Activated CD4-positive, alpha-beta T cell treated with anti-CD3 and anti-CD28 coated beads for 36 hours (primary cell): Measurements from ENCODE around the gene SETBP1. TPM values are rescaled to one million over a fixed set of nuclear protein-coding genes. Genes with fewer than 3 reads are reported as not detected.
A peak's percentile ranks its signal among the peaks of the same experiment; 100 is the strongest.
"Not testable (repeated sequence)": the region's sequence is repeated elsewhere in the genome, so short reads cannot be mapped to it uniquely, and the experiment has no call there.

Source experiments
- ATAC-seq: fragments of 200-7000 bp; cut with Tn5 transposase; one replicate; pipeline ENCODE4 v1.10.0; 2021; ENCODE audit warnings: mild to moderate bottlenecking, moderate library complexity
- CTCF ChIA-PET: fragments of 350-600 bp; sonication (Branson Sonifier 250); formaldehyde crosslinking; loops from one replicate; lab custom pipeline; 2021; ENCODE audit warnings: antibody characterized with exemption; lab: Charles Lee
- POLR2A ChIA-PET: fragments of 350-600 bp; sonication (Branson Sonifier 250); formaldehyde crosslinking; loops from one replicate; lab custom pipeline; 2021; ENCODE audit warnings: antibody characterized with exemption, inconsistent platforms; lab: Charles Lee
- DNase-seq: peaks from one replicate; pipeline ENCODE4 v3.0.0-alpha.2; 2020
- H3K27ac Mint-ChIP-seq: one replicate; pipeline ENCODE4 v1.8.0; 2021; ENCODE audit warnings: mixed read lengths
- H3K27me3 Mint-ChIP-seq: one replicate; pipeline ENCODE4 v1.8.0; 2021; ENCODE audit warnings: mixed read lengths
- H3K36me3 Mint-ChIP-seq: one replicate; pipeline ENCODE4 v1.8.0; 2021; ENCODE audit warnings: low read depth, mixed read lengths
- H3K4me1 Mint-ChIP-seq: one replicate; pipeline ENCODE4 v1.8.0; 2021; ENCODE audit warnings: mixed read lengths
- H3K4me3 Mint-ChIP-seq: one replicate; pipeline ENCODE4 v1.8.0; 2021; ENCODE audit warnings: mild to moderate bottlenecking, moderate library complexity, mixed read lengths
- H3K9me3 Mint-ChIP-seq: one replicate; pipeline ENCODE4 v1.8.0; 2021; ENCODE audit warnings: low read depth, mixed read lengths
- intact Hi-C, 2 experiments: fragments of 100-400 bp; cut with DNase I in 1 of 2; cut with micrococcal nuclease in 1 of 2; formaldehyde crosslinking; loops; one replicate each; pipeline versions ENCODE4 v1.14.2 to v1.15.1; 2022 to 2024; cut with DNase I, micrococcal nuclease
- total RNA-seq, 2 experiments: library from RNA; stranded (reverse); gene quantifications; one replicate each; pipeline ENCODE4 v1.2.3, GENCODE V29; 2021

The SETBP1 gene
- total RNA-seq, 2 experiments from 2014 or later, result 6.3 to 6.6 TPM

DNA sequence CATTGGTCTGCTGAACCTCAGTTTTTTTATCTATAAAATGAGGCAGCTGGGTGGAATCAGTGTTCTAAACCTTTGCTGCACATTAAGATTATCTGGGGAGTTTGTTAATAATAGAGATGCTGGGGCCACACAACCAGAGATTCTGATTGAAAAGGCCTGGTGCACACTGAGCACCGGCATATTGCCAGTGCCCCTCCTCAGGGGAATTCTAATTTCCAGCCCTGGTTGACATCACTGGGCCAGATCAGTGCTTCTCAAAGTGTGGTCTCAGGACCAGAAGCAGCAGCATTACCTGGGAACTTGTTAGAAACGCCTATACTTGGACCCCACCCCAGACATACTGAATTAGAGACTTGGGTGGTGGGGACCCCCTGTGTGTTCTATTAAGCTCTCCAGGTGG lies 112.5 kb downstream of the SETBP1 start:
- CTCF ChIA-PET, result no interaction called here

GRCh38 chr18:44793685-44794084 lies 113.0 kb downstream of the SETBP1 start:
- intact Hi-C loops, result no loop called here
- DNase-seq, result no peak
- no peak overlapping the region for H3K27ac Mint-ChIP-seq
- peaks cover 29% of the 10 kb centered on the region for H3K4me1 Mint-ChIP-seq
- CTCF ChIA-PET, result interaction anchor here (0.8 kb wide), 1 partner anchor 596 kb away, joined by 3 read pairs; no protein-coding TSS in a partner anchor
- H3K27me3 Mint-ChIP-seq, result peaks cover 4% of the 10 kb centered on the region
- no peaks in the 10 kb centered on the region for H3K9me3 Mint-ChIP-seq
- POLR2A ChIA-PET, result no interaction called here
- no peak overlapping the region for H3K4me3 Mint-ChIP-seq
- no peaks in the 10 kb centered on the region for H3K36me3 Mint-ChIP-seq
- ATAC-seq, result no peak

More for the DNA sequence above, 112.5 kb downstream of the SETBP1 start:
- H3K9me3 Mint-ChIP-seq, result no peaks in the 10 kb centered on the region
- no peak overlapping the region for H3K4me3 Mint-ChIP-seq
- ATAC-seq (no peak), DNase-seq (no peak)
- intact Hi-C loops, result no loop called here
- no peaks in the 10 kb centered on the region for H3K36me3 Mint-ChIP-seq
- POLR2A ChIA-PET, result no interaction called here
- peaks cover 4% of the 10 kb centered on the region for H3K27me3 Mint-ChIP-seq
- H3K4me1 Mint-ChIP-seq, result peaks cover 24% of the 10 kb centered on the region
- H3K27ac Mint-ChIP-seq, result no peak overlapping the region

GRCh38 chr18:44795241-44795640 lies 114.6 kb downstream of the SETBP1 start:
- ChIA-PET POLR2A (interaction anchor here (1.0 kb wide), 1 partner anchor 36 kb away, joined by 4 read pairs; no protein-coding TSS in a partner anchor), CTCF (interaction anchor here (1.3 kb wide), 2 partner anchors 9 to 117 kb away, joined by 3 read pairs; no protein-coding TSS in a partner anchor)
- Mint-ChIP-seq H3K4me3 (no peak overlapping the region), H3K9me3 (peaks cover under 1% of the 10 kb centered on the region), H3K27me3 (peaks cover 4% of the 10 kb centered on the region), H3K27ac (no peak overlapping the region), H3K4me1 (peaks cover 44% of the 10 kb centered on the region), H3K36me3 (peaks cover 1% of the 10 kb centered on the region)
- no peak for DNase-seq
- intact Hi-C loops, result loop anchor here in 1 of 2 experiments (5.0 kb wide), 2 partner anchors 68 to 97 kb away; no protein-coding TSS in a partner anchor
- ATAC-seq, result peak; percentile 43

DNA sequence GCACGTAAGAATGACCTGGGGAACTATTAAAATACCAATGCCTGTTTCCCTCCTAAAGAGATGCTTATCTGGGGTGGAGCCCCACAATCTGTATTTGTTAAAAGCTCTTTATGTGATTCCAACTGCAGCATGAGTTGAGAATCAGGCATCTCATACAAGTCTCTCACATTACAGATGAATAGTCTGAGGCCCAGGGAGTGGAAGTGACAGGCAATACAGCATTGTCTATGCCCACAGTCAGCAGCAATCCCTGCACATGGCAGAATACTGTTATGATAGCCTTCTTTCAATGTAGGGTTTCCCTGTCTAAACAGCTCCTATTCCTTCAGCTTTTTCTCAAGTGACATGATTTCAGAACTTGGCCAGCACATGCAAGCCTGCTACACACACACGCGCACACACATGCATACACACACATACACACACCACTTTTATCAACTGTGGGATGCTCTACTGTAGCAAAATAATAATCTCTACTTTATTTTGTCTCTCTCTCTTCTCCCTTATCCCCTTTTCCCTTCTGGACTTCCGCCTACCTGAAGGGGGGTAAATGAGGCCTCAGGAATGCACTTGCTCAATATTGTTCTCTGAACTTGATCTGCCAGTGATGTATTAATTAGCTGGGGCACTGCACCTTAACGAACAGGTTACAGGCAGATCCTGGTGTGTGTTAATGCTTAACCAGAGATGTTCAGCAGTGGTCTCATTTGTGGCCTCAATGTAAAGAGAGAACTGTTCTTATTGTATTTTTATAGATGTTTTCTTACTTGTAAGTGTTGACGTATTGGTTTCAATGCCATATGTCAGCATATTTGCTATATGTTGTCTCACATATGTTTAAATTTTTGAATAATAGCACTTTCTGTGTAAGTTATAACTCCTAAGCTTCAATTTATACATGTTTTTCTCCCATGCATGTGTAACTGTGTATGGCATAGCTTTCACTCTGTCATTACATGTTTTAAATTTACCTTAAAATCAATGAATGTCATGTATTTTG lies 116.0 kb downstream of the SETBP1 start:
- peaks cover 8% of the 10 kb centered on the region for H3K27me3 Mint-ChIP-seq
- H3K36me3 Mint-ChIP-seq, result peaks cover 11% of the 10 kb centered on the region
- intact Hi-C loops, result loop anchor here in 1 of 2 experiments (5.0 kb wide), 2 partner anchors 69 to 96 kb away; no protein-coding TSS in a partner anchor
- ATAC-seq (no peak), DNase-seq (no peak)
- H3K4me1 Mint-ChIP-seq, result peaks cover 48% of the 10 kb centered on the region
- ChIA-PET POLR2A (interaction anchor here (1.0 kb wide), 1 partner anchor 37 kb away, joined by 4 read pairs; no protein-coding TSS in a partner anchor), CTCF (interaction anchor here (1.3 to 1.7 kb wide), 3 partner anchors 8 to 118 kb away, joined by 3 read pairs; no protein-coding TSS in a partner anchor)
- peaks cover 4% of the 10 kb centered on the region for H3K9me3 Mint-ChIP-seq
- H3K27ac Mint-ChIP-seq, result no peak overlapping the region
- H3K4me3 Mint-ChIP-seq, result no peak overlapping the region

- peaks cover 8% of the 10 kb centered on the region for H3K27me3 Mint-ChIP-seq
- DNase-seq (peak; percentile 24), ATAC-seq (peak; percentile 39)
- POLR2A ChIA-PET, result interaction anchor here (0.6 to 1.1 kb wide), 3 partner anchors 39 to 74 kb away, joined by 3 to 9 read pairs (median 3); no protein-coding TSS in a partner anchor
- CTCF ChIA-PET, result interaction anchor here (1.5 kb wide), 1 partner anchor 39 kb away, joined by 4 read pairs; no protein-coding TSS in a partner anchor
- H3K9me3 Mint-ChIP-seq, result peaks cover 4% of the 10 kb centered on the region
- peaks cover 11% of the 10 kb centered on the region for H3K36me3 Mint-ChIP-seq
- peaks cover 53% of the 10 kb centered on the region for H3K4me1 Mint-ChIP-seq
- H3K4me3 Mint-ChIP-seq, result no peak overlapping the region
- peak overlapping the region; percentile 61 for H3K27ac Mint-ChIP-seq
- intact Hi-C loops, result loop anchor here (1.0 to 5.0 kb wide), 6 partner anchors 20 to 95 kb away; no protein-coding TSS in a partner anchor
Measured at GRCh38 chr18:44798433-44799048, 117.9 kb downstream of the SETBP1 start.

- Mint-ChIP-seq H3K27ac (peak overlapping the region; percentile 52), H3K36me3 (peaks cover 11% of the 10 kb centered on the region), H3K27me3 (peaks cover 4% of the 10 kb centered on the region), H3K4me1 (peaks cover 60% of the 10 kb centered on the region), H3K9me3 (peaks cover 4% of the 10 kb centered on the region), H3K4me3 (no peak overlapping the region)
- ChIA-PET POLR2A (interaction anchor here (0.7 to 1.1 kb wide), 2 partner anchors 28 to 40 kb away, joined by 3 to 9 read pairs; no protein-coding TSS in a partner anchor), CTCF (interaction anchor here (0.6 to 0.7 kb wide), 2 partner anchors 74 to 94 kb away, joined by 3 read pairs; no protein-coding TSS in a partner anchor)
- ATAC-seq, result peak; percentile 79
- DNase-seq, result peak; percentile 35
- intact Hi-C loops, result loop anchor here (1.0 to 5.0 kb wide), 6 partner anchors 19 to 94 kb away; no protein-coding TSS in a partner anchor
Measured at GRCh38 chr18:44799382-44799906, 118.8 kb downstream of the SETBP1 start.

DNA sequence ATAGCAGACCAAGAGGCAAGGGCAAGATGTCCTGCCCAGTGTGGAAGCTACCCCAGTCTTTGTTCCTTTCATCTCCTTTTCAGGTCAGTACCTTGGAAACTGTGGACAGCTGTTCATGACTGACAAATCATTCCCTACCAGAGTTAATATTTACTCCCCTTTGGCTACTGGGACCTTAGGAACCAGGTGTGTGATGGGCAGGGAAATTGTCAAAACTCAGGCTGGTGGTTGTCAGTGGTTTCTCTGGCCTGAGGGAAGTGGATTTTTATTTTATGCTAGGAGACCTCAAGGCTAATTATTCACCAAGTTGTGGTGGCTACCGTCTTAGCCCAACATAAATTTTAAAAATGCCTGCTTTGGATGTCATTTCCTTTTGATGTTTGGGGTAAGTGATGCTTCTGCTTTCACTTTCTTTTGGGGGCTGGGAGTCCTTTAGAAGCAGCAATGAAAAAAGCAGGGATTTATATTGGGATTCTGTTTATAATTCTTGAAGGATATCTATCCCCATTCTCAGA lies 119.3 kb downstream of the SETBP1 start:
- H3K4me1 Mint-ChIP-seq, result peaks cover 58% of the 10 kb centered on the region
- peaks cover 4% of the 10 kb centered on the region for H3K9me3 Mint-ChIP-seq
- H3K27ac Mint-ChIP-seq, result peak overlapping the region; percentile 2
- H3K36me3 Mint-ChIP-seq, result peaks cover 11% of the 10 kb centered on the region
- DNase-seq (no peak), ATAC-seq (peak; percentile 14)
- peaks cover 4% of the 10 kb centered on the region for H3K27me3 Mint-ChIP-seq
- ChIA-PET CTCF (interaction anchor here (0.6 to 0.7 kb wide), 2 partner anchors 74 to 93 kb away, joined by 3 read pairs; no protein-coding TSS in a partner anchor), POLR2A (interaction anchor here (0.7 to 1.1 kb wide), 2 partner anchors 27 to 41 kb away, joined by 3 to 9 read pairs; no protein-coding TSS in a partner anchor)
- intact Hi-C loops, result loop anchor here (1.0 to 5.0 kb wide), 6 partner anchors 18 to 93 kb away; no protein-coding TSS in a partner anchor
- no peak overlapping the region for H3K4me3 Mint-ChIP-seq

- ATAC-seq, POLR2A ChIA-PET, H3K27me3 Mint-ChIP-seq, DNase-seq, H3K9me3 Mint-ChIP-seq, H3K4me3 Mint-ChIP-seq, intact Hi-C loops, H3K27ac Mint-ChIP-seq: not testable (repeated sequence)
- CTCF ChIA-PET, result interaction anchor here (0.7 kb wide), 1 partner anchor 108 kb away, joined by 3 read pairs; no protein-coding TSS in a partner anchor
- Mint-ChIP-seq H3K36me3 (peaks cover 11% of the 10 kb centered on the region), H3K4me1 (peaks cover 56% of the 10 kb centered on the region)
Measured at GRCh38 chr18:44800766-44801165, 120.1 kb downstream of the SETBP1 start.

GRCh38 chr18:44801781-44802180 lies 121.1 kb downstream of the SETBP1 start:
- H3K4me3 Mint-ChIP-seq, result no peak overlapping the region
- H3K4me1 Mint-ChIP-seq, result peaks cover 53% of the 10 kb centered on the region
- ATAC-seq (no peak), DNase-seq (no peak)
- H3K27ac Mint-ChIP-seq, result no peak overlapping the region
- H3K27me3 Mint-ChIP-seq, result peaks cover 4% of the 10 kb centered on the region
- peaks cover 4% of the 10 kb centered on the region for H3K9me3 Mint-ChIP-seq
- H3K36me3 Mint-ChIP-seq, result peaks cover 11% of the 10 kb centered on the region
- CTCF ChIA-PET, result interaction anchor here (0.6 to 0.7 kb wide), 2 partner anchors 54 to 107 kb away, joined by 3 read pairs; no protein-coding TSS in a partner anchor
- POLR2A ChIA-PET, result no interaction called here
- intact Hi-C loops, result no loop called here

DNA sequence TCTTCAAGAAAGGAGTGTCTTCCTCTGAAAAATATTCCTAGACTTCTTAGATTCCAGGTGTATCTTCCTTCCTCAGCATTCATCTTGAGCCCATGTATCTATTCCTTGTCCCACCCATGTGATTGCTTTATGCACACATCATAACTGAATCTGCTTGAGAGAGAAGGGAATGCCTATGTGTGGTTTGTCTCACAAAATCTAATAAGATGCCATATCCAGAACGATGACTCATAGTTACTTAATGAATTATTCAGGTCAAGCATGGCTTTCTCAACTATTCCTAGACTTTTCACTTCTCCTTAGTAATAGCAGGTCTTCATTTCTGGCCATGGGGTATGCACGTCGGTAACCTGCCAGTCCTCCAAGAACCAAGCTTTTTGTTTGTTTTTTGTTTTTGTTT lies 121.8 kb downstream of the SETBP1 start:
- ChIA-PET POLR2A (no interaction called here), CTCF (interaction anchor here (0.8 kb wide), 1 partner anchor 124 kb away, joined by 4 read pairs; no protein-coding TSS in a partner anchor)
- intact Hi-C loops, result no loop called here
- Mint-ChIP-seq H3K36me3 (peaks cover 11% of the 10 kb centered on the region), H3K27me3 (peaks cover 4% of the 10 kb centered on the region), H3K9me3 (peaks cover 4% of the 10 kb centered on the region), H3K4me3 (no peak overlapping the region), H3K4me1 (peaks cover 52% of the 10 kb centered on the region), H3K27ac (no peak overlapping the region)
- no peak for ATAC-seq
- DNase-seq, result no peak
